Neural cell (in vitro differentiated cells): ENCODE results near the gene ABHD8. TPM values are rescaled to one million over a fixed set of nuclear protein-coding genes. Genes with fewer than 3 reads are reported as not detected.

ENCODE experiments used
- H2AFZ ChIP-seq: fragments of 200-600, 300-800 bp; sonication (generic), shearing (Covaris generic); 2 replicates; pipeline ENCODE4 v1.6.0; 2014; ENCODE audit warnings: low read depth, mild to moderate bottlenecking, antibody characterized with exemption, low read length, moderate library complexity
- H3F3A ChIP-seq: fragments of 200-600 bp; shearing (Covaris generic); 2 replicates; pipeline ENCODE4 v1.6.1; 2016; ENCODE audit warnings: mild to moderate bottlenecking, moderate library complexity, mixed read lengths, antibody characterized with exemption, low read length; ENCODE audit not compliant: insufficient read depth, poor library complexity, severe bottlenecking
- H3K27ac ChIP-seq: fragments of 200-600, 300-800 bp; sonication (generic), shearing (Covaris generic); 2 replicates; pipeline ENCODE4 v1.5.1; 2014; ENCODE audit warnings: mild to moderate bottlenecking, low read length, moderate library complexity
- H3K27me3 ChIP-seq: fragments of 300-800, 200-600 bp; sonication (generic), shearing (Covaris generic); 2 replicates; pipeline ENCODE4 v1.6.0; 2014; ENCODE audit warnings: mild to moderate bottlenecking, low read depth, low read length, moderate library complexity; ENCODE audit not compliant: insufficient read depth
- H3K36me3 ChIP-seq: fragments of 300-800, 200-600 bp; sonication (generic), shearing (Covaris generic); 2 replicates; pipeline ENCODE4 v1.5.1; 2014; ENCODE audit warnings: mild to moderate bottlenecking, antibody characterized with exemption, low read length, moderate library complexity; ENCODE audit not compliant: insufficient read depth
- H3K4me2 ChIP-seq: fragments of 300-800, 200-600 bp; sonication (generic), shearing (Covaris generic); 2 replicates; pipeline ENCODE4 v1.6.0; 2014; ENCODE audit warnings: mild to moderate bottlenecking, low read length
- H3K4me3 ChIP-seq: fragments of 300-800, 200-600 bp; sonication (generic), shearing (Covaris generic); 2 replicates; pipeline ENCODE4 v1.5.1; 2014; ENCODE audit warnings: mild to moderate bottlenecking, low read length, moderate library complexity
- H3K79me2 ChIP-seq: fragments of 200-600 bp; shearing (Covaris generic); replicated peaks from 2 replicates; pipeline ENCODE4 v1.6.0; 2014; ENCODE audit warnings: mild to moderate bottlenecking, low read length, moderate library complexity; ENCODE audit not compliant: insufficient read depth
- H3K9ac ChIP-seq: fragments of 300-800, 200-600 bp; sonication (generic), shearing (Covaris generic); 2 replicates; pipeline ENCODE4 v1.6.1; 2016; ENCODE audit warnings: mild to moderate bottlenecking, low read length, mixed read lengths
- H3K9me2 ChIP-seq: fragments of 200-600 bp; shearing (Covaris generic); 2 replicates; pipeline ENCODE4 v1.6.1; 2016; ENCODE audit warnings: mild to moderate bottlenecking, low read length, mixed read lengths; ENCODE audit not compliant: insufficient read depth
- H3K9me3 ChIP-seq: fragments of 200-600, 300-800 bp; sonication (generic), shearing (Covaris generic); 2 replicates; pipeline ENCODE4 v1.6.1; 2016; ENCODE audit warnings: mild to moderate bottlenecking, mixed run types, low read length, moderate library complexity, mixed read lengths
- H4K20me1 ChIP-seq: fragments of 200-600 bp; shearing (Covaris generic); 2 replicates; pipeline ENCODE4 v1.6.1; 2016; ENCODE audit warnings: mild to moderate bottlenecking, mixed run types; ENCODE audit not compliant: insufficient read depth
- EP300 ChIP-seq: fragments of 450-650 bp; conservative IDR thresholded peaks from 2 replicates; pipeline ENCODE4 v1.6.1; 2014; ENCODE audit warnings: antibody characterized with exemption, mild to moderate bottlenecking, moderate library complexity; ENCODE audit not compliant: poor library complexity, severe bottlenecking
- EZH2 ChIP-seq: fragments of 200-600, 300-800 bp; shearing (Covaris generic), sonication (generic); IDR thresholded peaks from 2 replicates; pipeline ENCODE4 v1.6.1; 2014; ENCODE audit warnings: antibody characterized with exemption, low read length, borderline replicate concordance, mild to moderate bottlenecking; ENCODE audit not compliant: insufficient read depth, poor library complexity, severe bottlenecking
- MXI1 ChIP-seq: fragments of 450-650 bp; conservative IDR thresholded peaks from 2 replicates; pipeline ENCODE4 v1.6.1; 2014; ENCODE audit warnings: antibody characterized with exemption, mild to moderate bottlenecking; ENCODE audit not compliant: poor library complexity, severe bottlenecking
- POLR2AphosphoS5 ChIP-seq: IDR thresholded peaks from 2 replicates; pipeline ENCODE4 v1.6.1; 2012
- RAD21 ChIP-seq: fragments of 450-650 bp; conservative IDR thresholded peaks from 2 replicates; pipeline ENCODE4 v1.6.1; 2014; ENCODE audit warnings: antibody characterized with exemption, mild to moderate bottlenecking, moderate library complexity
- REST ChIP-seq: IDR thresholded peaks from 2 replicates; pipeline ENCODE4 v1.6.1; 2012; ENCODE audit warnings: borderline replicate concordance
- SMC3 ChIP-seq: fragments of 450-650 bp; conservative IDR thresholded peaks from 2 replicates; pipeline ENCODE4 v1.6.1; 2014; ENCODE audit warnings: antibody characterized with exemption, mild to moderate bottlenecking, moderate library complexity; ENCODE audit not compliant: poor library complexity
- TAF1 ChIP-seq: IDR thresholded peaks from 2 replicates; pipeline ENCODE4 v1.6.1; 2012; ENCODE audit warnings: low read depth
- polyA plus RNA-seq: library from polyadenylated mRNA; depleted of rRNA; stranded (reverse); fragments of >200 nt; gene quantifications from 2 replicates; pipeline ENCODE4 v1.2.3, GENCODE V29; 2014
- TF ChIP-seq, protein P1 (sequence below): fragments of 450-650 bp; IDR thresholded peaks from 2 replicates; pipeline ENCODE4 v1.5.1; 2014; ENCODE audit warnings: antibody characterized with exemption, mild to moderate bottlenecking, moderate library complexity; ENCODE audit not compliant: poor library complexity, severe bottlenecking

Gene ABHD8
- polyA plus RNA-seq, 1 donor from 2014 or later, result 28.1 TPM

DNA sequence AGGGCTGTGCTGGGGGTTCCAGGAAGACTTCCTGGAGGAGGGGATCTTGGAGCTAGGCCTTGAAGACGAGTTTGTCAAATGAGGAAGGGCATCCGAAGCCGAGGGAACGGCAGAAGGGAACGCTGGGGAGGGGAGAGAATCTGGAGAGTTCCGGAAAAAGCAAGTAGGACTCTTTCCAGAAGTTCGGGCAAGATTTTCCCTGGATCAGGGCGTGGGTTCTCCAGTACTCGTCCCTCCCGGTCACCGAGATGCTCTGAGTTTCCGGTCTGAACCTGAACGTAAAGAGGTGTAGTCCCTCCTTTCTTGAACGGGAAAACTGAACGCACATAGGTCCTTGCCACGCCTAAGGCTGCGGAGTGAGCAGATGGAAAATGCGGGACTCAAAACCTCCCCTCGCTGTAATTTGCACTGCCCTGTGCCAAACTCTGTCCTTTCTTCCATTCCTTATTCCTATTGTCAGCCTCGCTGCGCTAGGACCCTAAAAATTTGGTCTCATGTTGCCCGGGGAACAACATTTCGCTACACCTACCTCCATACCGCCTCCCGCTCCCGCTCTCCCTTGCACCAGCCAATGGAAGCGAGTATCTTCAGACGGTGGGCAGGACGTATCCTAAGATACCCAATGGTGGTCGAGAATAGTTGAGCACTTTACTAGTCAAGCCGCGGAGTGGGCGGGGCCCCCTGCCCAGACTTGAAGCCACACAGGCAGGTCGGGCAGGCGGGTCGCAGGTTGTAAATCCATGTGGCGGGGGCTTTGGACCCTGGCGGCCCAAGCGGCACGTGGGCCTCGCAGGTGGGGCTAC is 33.8 kb upstream of the ABHD8 start, which contains the start of gene GTPBP3:
Gene GTPBP3 (plus strand): TSS at position 682 of the 803 bp plus-strand sequence. CDS start 59 bp downstream, at position 741.
- peak; percentile 34 for TF ChIP-seq TAF1
- no peak for TF ChIP-seq EZH2
- peak; percentile 15 for TF ChIP-seq EP300
- peak; percentile 62 for TF ChIP-seq REST
- TF ChIP-seq MXI1, result peak; percentile 94
- TF ChIP-seq POLR2AphosphoS5, result peak; percentile 64
- TF ChIP-seq SMC3, result no peak
- TF ChIP-seq, protein P1, sequence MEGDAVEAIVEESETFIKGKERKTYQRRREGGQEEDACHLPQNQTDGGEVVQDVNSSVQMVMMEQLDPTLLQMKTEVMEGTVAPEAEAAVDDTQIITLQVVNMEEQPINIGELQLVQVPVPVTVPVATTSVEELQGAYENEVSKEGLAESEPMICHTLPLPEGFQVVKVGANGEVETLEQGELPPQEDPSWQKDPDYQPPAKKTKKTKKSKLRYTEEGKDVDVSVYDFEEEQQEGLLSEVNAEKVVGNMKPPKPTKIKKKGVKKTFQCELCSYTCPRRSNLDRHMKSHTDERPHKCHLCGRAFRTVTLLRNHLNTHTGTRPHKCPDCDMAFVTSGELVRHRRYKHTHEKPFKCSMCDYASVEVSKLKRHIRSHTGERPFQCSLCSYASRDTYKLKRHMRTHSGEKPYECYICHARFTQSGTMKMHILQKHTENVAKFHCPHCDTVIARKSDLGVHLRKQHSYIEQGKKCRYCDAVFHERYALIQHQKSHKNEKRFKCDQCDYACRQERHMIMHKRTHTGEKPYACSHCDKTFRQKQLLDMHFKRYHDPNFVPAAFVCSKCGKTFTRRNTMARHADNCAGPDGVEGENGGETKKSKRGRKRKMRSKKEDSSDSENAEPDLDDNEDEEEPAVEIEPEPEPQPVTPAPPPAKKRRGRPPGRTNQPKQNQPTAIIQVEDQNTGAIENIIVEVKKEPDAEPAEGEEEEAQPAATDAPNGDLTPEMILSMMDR, result peak; percentile 11
- no peak for TF ChIP-seq RAD21
- Histone ChIP-seq H2AFZ (peak within 1 kb of the TSS; percentile 61), H3K9ac (peak within 1 kb of the TSS; percentile 76), H3K9me3 (no peaks in the 10 kb centered on the region), H3K27ac (peak within 1 kb of the TSS; percentile 92), H3K36me3 (no peaks in the 10 kb centered on the region), H3F3A (peaks cover 6% of the 10 kb centered on the region), H3K4me2 (peak within 1 kb of the TSS; percentile 76), H3K27me3 (no peaks in the 10 kb centered on the region), H3K79me2 (peaks cover 7% of the 10 kb centered on the region), H3K9me2 (no peaks in the 10 kb centered on the region), H3K4me3 (peak within 1 kb of the TSS; percentile 72), H4K20me1 (no peaks in the 10 kb centered on the region)

DNA sequence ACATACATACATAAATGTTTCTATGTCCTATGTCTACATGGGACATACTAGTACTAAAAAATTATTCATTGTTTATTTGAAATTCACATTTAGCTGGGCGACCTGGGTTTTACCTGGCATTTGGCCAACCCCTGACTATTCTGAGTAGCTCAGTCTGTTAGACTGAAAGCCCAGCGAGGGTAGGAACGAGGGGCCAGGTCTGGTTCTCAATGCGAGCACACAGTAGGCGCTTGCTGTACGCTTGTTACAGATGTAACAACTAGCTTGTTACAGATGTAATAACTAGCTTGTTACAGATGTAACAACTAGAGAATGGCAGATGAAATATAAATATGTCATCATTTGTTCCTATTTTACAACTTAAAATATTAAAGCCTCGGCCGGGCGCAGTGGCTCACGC is 32.4 kb upstream of the ABHD8 start:
- TF ChIP-seq MXI1 (no peak), EP300 (no peak), REST (no peak), RAD21 (no peak), SMC3 (no peak), POLR2AphosphoS5 (no peak), TAF1 (no peak), EZH2 (no peak)
- TF ChIP-seq, protein P1, result no peak
- Histone ChIP-seq H3F3A (peaks cover 6% of the 10 kb centered on the region), H3K9ac (no peak overlapping the region), H3K79me2 (peaks cover 7% of the 10 kb centered on the region), H3K27me3 (no peaks in the 10 kb centered on the region), H3K4me3 (no peak overlapping the region), H3K36me3 (no peaks in the 10 kb centered on the region), H2AFZ (no peak overlapping the region), H3K9me3 (no peaks in the 10 kb centered on the region), H3K27ac (no peak overlapping the region), H4K20me1 (no peaks in the 10 kb centered on the region), H3K4me2 (no peak overlapping the region), H3K9me2 (no peaks in the 10 kb centered on the region)
